Gastrocnemius medialis (tissue), 4 donors: ENCODE data around the gene SYT7. TPM values are rescaled to one million over a fixed set of nuclear protein-coding genes. Genes with fewer than 3 reads are reported as not detected.

Experiments used
- ATAC-seq, 2 donors: fragments of 150-250 bp; one replicate each; pipeline ENCODE4 v1.9.1; 2016
- DNase-seq, 2 donors: peaks; one replicate each; pipeline ENCODE4 v3.0.0-alpha.2; 2019
- H3K27ac ChIP-seq, 4 donors: fragments of 200-600 bp; sonication (generic); 1 replicate in 1 of 4; 2 replicates in 3 of 4; pipeline ENCODE4 v1.5.1; 2016 to 2018; ENCODE audit warnings: mild to moderate bottlenecking in 2 of 4, moderate library complexity in 1 of 4
- H3K27me3 ChIP-seq, 3 donors: fragments of 200-600 bp; sonication (generic) in 2 of 3; 1 replicate in 1 of 3; 2 replicates in 2 of 3; pipeline versions ENCODE4 v1.5.1 to v1.6.0; 2016 to 2019; ENCODE audit warnings: mild to moderate bottlenecking in 1 of 3, moderate library complexity in 1 of 3
- H3K36me3 ChIP-seq, 2 donors: fragments of 200-600 bp; sonication (generic) in 1 of 2; one replicate each; pipeline ENCODE4 v1.5.1; 2017 to 2018
- H3K4me1 ChIP-seq, 2 donors: fragments of 200-600 bp; sonication (generic) in 1 of 2; one replicate each; pipeline ENCODE4 v1.5.1; 2016 to 2017; ENCODE audit warnings: mild to moderate bottlenecking in 2 of 2
- H3K4me3 ChIP-seq, 4 donors: fragments of 200-600 bp; sonication (generic) in 3 of 4; 1 replicate in 1 of 4; 2 replicates in 3 of 4; pipeline ENCODE4 v1.5.1; 2016 to 2019; ENCODE audit warnings: mild to moderate bottlenecking in 2 of 4
- H3K9me3 ChIP-seq, 3 donors: fragments of 200-600 bp; sonication (generic) in 2 of 3; 1 replicate in 1 of 3; 2 replicates in 2 of 3; pipeline ENCODE4 v1.5.1; 2016 to 2019
- CTCF ChIP-seq, 5 experiments: fragments of 450-650 bp in 3 of 5; fragments of 200-600 bp in 2 of 5; sonication (generic) in 2 of 5; IDR thresholded peaks in 4 of 5; conservative IDR thresholded peaks in 1 of 5; 1 replicate in 4 of 5; 2 replicates in 1 of 5; pipeline ENCODE4 v1.5.1; 2016 to 2019; ENCODE audit warnings: antibody characterized with exemption in 5 of 5, mild to moderate bottlenecking in 3 of 5, moderate library complexity in 3 of 5
- POLR2A ChIP-seq, 2 donors: fragments of 450-650 bp; IDR thresholded peaks; one replicate each; pipeline ENCODE4 v1.6.1; 2017; ENCODE audit warnings: antibody characterized with exemption in 2 of 2, mild to moderate bottlenecking in 2 of 2, moderate library complexity in 2 of 2
- in situ Hi-C, 4 donors: fragments of 200-750 bp; cut with MboI; loops; one replicate each; pipeline versions ENCODE4 v1.15.0 to v1.8.0; 2017; ENCODE audit warnings: low sequenced_read_pairs in 4 of 4
- intact Hi-C: fragments of 100-400 bp; cut with DNase I; formaldehyde crosslinking; loops from one replicate; pipeline ENCODE4 v1.15.1; 2023; ENCODE audit warnings: low total_unique reads
- total RNA-seq, 4 donors: library from RNA; depleted of rRNA; stranded (reverse); fragments of >200 nt; gene quantifications; one replicate each; pipeline versions ENCODE4 v1.1.0 to v1.2.3, GENCODE V29; 2016

Gene SYT7
- total RNA-seq, 4 donors from 2014 or later, result 0.68 to 4.9 (median 1.4) TPM

GRCh38 chr11:61533401-61533800, 47.5 kb downstream of the SYT7 start:
- H3K4me3 ChIP-seq, result no peak overlapping the region
- intact Hi-C loops (no loop called here), in situ Hi-C loops (no loop called here)
- no peak for TF ChIP-seq CTCF (IDR thresholded peaks at IDR 0.05 in 4 of 5, conservative IDR thresholded peaks at IDR 0.05 in 1 of 5)
- no peak overlapping the region for H3K27ac ChIP-seq
- no peaks in the 10 kb centered on the region for H3K9me3 ChIP-seq
- H3K4me1 ChIP-seq, result no peaks in the 10 kb centered on the region
- no peaks in the 10 kb centered on the region for H3K36me3 ChIP-seq
- DNase-seq, result no peak
- no peak for ATAC-seq
- H3K27me3 ChIP-seq, result no peaks in the 10 kb centered on the region

GRCh38 chr11:61533039-61533375, 47.9 kb downstream of the SYT7 start:
- Histone ChIP-seq H3K4me3 (no peak overlapping the region), H3K36me3 (no peaks in the 10 kb centered on the region), H3K27ac (no peak overlapping the region), H3K4me1 (no peaks in the 10 kb centered on the region), H3K9me3 (no peaks in the 10 kb centered on the region), H3K27me3 (no peaks in the 10 kb centered on the region)
- intact Hi-C loops, result no loop called here
- no peak for ATAC-seq
- in situ Hi-C loops, result no loop called here
- no peak for DNase-seq
- TF ChIP-seq POLR2A (IDR thresholded peaks at IDR 0.05) (no peak), CTCF (IDR thresholded peaks at IDR 0.05 in 4 of 5, conservative IDR thresholded peaks at IDR 0.05 in 1 of 5) (no peak)

- Histone ChIP-seq H3K27ac (no peak overlapping the region), H3K4me3 (no peak overlapping the region), H3K9me3 (no peaks in the 10 kb centered on the region), H3K4me1 (no peaks in the 10 kb centered on the region), H3K36me3 (no peaks in the 10 kb centered on the region), H3K27me3 (no peaks in the 10 kb centered on the region)
- peak; percentile 31 to 55 for ATAC-seq
- peak in 1 of 2 donors; percentile 28 for DNase-seq
- intact Hi-C loops, result loop anchor here (1.0 kb wide), 1 partner anchor 106 kb away; no protein-coding TSS in a partner anchor
- in situ Hi-C loops, result no loop called here
- TF ChIP-seq POLR2A (IDR thresholded peaks at IDR 0.05) (no peak), CTCF (IDR thresholded peaks at IDR 0.05 in 4 of 5, conservative IDR thresholded peaks at IDR 0.05 in 1 of 5) (peak; percentile 35 to 86 (median 70))
These were observed 48.5 kb downstream of the SYT7 start for GRCh38 chr11:61532134-61533038.

GRCh38 chr11:61531044-61531443, 49.8 kb downstream of the SYT7 start:
- no peaks in the 10 kb centered on the region for H3K4me1 ChIP-seq
- H3K27ac ChIP-seq, result no peak overlapping the region
- DNase-seq (no peak), ATAC-seq (no peak)
- H3K27me3 ChIP-seq, result no peaks in the 10 kb centered on the region
- H3K4me3 ChIP-seq, result no peak overlapping the region
- no peaks in the 10 kb centered on the region for H3K36me3 ChIP-seq
- in situ Hi-C loops (no loop called here), intact Hi-C loops (no loop called here)
- TF ChIP-seq POLR2A (IDR thresholded peaks at IDR 0.05), result no peak
- TF ChIP-seq CTCF (IDR thresholded peaks at IDR 0.05 in 4 of 5, conservative IDR thresholded peaks at IDR 0.05 in 1 of 5), result no peak
- no peaks in the 10 kb centered on the region for H3K9me3 ChIP-seq
